Keratinocyte (primary cell): ENCODE measurements around the gene CARM1.

Experiments used
- CTCF ChIP-seq, 3 experiments: IDR thresholded peaks in 1 of 3; conservative IDR thresholded peaks in 1 of 3; optimal IDR thresholded peaks in 1 of 3; 2 replicates in 2 of 3; 3 replicates in 1 of 3; pipeline versions ENCODE3 to v1.5.1; 2011; ENCODE audit warnings: low read length in 3 of 3, mild to moderate bottlenecking in 3 of 3, moderate library complexity in 2 of 3, control low read depth in 1 of 3, inconsistent platforms in 1 of 3; ENCODE audit not compliant: insufficient read depth in 2 of 3; ENCODE audit errors: extremely low read depth in 1 of 3
- EZH2 ChIP-seq: IDR thresholded peaks from one replicate; pipeline ENCODE4 v1.6.1; 2012; ENCODE audit warnings: inconsistent platforms, mild to moderate bottlenecking, low read length, moderate library complexity

GRCh38 chr19:10874024-10874423, 2.7 kb downstream of the CARM1 start:
- TF ChIP-seq CTCF (optimal IDR thresholded peaks at IDR 0.05 in 1 of 3, IDR thresholded peaks at IDR 0.05 in 1 of 3, conservative IDR thresholded peaks at IDR 0.05 in 1 of 3; ENCODE audit: extremely low read depth in 1 of 3, insufficient read depth in 2 of 3, low read length in 3 of 3) (no peak), EZH2 (no peak)
